GM21619 (cell line): ENCODE data around the gene AKR7A2.

ENCODE experiments used
- ATAC-seq: cut with Tn5 transposase; IDR thresholded peaks from one replicate; pipeline ENCODE4 v1.9.1; 2021; ENCODE audit not compliant: unreplicated experiment

Gene AKR7A2

GRCh38 chr1:19343617-19344350 is 31.8 kb upstream of the AKR7A2 start:
- ATAC-seq: no peak

GRCh38 chr1:19342894-19343616 is 31.1 kb upstream of the AKR7A2 start:
- no peak for ATAC-seq

DNA sequence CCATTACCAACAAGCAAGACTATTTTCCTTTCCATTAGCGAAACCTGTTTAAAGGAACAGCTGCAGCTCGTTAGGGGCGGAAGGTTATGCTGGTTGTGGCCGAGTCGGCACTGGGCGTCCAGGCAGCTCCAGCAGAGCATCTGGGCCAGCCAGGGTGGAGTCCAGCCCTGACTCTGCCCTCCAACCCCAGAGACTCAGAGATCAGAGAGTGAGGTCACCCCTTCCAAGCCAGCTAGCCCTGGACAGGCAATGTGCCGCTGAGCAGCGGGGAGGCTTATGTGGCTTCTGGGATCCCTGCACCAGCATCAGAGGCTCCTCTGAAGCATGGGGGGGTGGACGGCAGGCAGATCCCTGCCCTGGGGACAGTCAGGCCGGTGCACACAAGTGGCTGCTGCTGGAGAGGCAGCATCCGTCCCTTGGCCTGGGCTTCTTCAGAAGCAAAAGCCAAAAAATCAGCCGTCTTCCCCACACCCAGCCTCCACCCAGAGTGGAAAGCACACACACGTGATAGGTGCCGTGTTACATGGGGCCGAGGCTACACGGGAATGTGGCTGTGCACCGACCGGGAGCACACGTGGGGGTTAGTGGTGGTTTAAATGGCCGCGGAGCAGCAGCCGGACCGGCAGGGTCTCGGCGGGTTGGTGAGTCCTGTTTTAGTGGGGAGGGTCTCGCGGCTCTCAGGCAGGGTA is 30.3 kb upstream of the AKR7A2 start:
- ATAC-seq: no peak

DNA sequence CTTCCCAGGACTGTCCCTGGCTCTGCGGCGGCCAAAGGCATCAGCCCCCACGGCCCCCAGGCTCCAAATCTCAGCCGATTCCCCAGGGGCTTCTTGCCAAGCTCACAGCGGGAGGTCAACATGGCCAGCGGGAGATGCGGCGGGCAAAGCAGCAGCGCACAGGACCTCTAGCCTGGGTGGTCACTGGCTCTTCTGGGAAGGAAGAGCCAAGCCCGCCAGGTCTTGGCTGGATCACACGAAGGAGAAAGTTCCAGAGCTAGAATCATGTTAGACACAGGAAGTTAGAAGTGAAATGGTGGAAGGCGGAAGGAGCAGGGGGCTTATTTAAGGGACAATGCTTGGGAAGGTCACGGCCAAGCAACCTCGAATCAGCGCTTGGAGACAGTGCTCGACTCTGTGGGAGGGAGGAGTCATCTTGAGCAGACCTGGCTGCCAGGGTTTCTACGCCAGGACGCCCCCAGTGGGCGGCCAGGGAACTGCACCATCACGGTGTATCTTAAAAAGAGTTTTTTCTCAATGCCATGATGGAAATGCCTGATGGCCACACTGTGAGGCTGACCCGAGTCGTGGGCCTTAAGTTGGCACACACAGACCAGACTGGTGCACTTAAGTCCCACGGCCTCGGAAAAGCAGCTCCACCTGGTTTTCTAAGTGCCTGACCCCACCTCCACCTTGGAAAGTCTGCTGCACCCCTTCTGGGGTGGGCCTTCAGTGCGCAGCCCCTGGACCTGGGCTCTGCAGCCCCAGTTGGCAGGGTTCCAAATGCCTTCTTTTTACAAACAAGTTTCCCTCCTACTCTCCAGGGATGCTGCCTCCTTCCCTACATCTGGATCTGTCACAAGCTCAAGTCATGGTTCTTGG is 29.5 kb upstream of the AKR7A2 start:
- no peak for ATAC-seq

- no peak for ATAC-seq
These were observed 28.5 kb upstream of the AKR7A2 start for GRCh38 chr1:19340387-19340937.

DNA sequence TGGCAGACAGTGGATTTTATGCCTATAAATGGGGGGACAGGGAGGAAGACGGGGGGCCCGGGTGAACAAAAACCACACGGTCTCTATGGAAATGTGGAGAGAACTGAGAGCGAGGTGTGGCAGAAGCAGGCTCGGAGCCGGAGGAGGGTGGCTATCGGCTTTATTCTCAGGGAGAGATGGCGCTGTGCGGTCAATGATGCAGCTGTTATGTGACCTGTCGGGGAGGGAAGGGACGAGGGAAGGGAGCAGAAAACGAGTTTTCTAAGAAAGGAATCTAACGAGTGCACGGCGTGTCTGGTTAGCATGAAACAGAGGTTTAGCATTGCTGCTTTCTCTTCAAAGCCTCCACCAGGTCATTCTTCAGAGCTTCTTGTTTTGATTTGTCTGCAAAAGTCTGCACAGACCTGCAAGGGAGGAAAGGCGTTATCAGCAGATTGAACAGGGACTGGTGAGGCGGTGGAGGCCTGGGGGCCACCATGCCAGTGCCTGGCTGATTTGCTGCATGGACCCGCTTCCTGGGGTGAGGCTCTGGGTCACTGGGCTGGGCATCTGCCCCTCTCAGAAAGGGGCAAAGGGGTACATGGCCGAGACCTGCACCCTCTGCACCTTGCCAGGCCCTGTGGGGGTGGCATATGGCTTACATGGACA is 27.4 kb upstream of the AKR7A2 start:
- ATAC-seq: no peak

- ATAC-seq: no peak
These were observed 26.4 kb upstream of the AKR7A2 start for GRCh38 chr1:19338323-19338762.

DNA sequence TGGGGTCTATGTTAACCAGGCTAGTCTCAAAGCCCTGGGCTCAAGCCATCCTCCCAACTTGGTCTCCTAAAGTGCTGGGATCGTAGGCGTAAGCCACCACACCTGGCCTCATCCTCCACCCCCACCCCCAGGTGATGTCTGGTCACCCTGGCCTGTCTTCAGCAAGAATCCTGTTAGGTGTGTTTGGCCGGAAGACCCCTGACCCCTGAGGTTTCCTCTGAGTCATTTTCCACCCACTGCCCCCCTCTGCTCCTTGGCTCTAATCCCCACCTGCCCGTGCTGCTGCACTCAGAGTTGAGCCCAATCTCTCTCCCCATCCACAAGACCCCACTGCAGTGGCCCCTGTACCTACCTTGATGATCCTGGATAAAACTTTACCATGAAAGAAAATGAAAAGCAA is 25.3 kb upstream of the AKR7A2 start:
- ATAC-seq: no peak

- no peak for ATAC-seq
These were observed 24.6 kb upstream of the AKR7A2 start for GRCh38 chr1:19336543-19336942.

DNA sequence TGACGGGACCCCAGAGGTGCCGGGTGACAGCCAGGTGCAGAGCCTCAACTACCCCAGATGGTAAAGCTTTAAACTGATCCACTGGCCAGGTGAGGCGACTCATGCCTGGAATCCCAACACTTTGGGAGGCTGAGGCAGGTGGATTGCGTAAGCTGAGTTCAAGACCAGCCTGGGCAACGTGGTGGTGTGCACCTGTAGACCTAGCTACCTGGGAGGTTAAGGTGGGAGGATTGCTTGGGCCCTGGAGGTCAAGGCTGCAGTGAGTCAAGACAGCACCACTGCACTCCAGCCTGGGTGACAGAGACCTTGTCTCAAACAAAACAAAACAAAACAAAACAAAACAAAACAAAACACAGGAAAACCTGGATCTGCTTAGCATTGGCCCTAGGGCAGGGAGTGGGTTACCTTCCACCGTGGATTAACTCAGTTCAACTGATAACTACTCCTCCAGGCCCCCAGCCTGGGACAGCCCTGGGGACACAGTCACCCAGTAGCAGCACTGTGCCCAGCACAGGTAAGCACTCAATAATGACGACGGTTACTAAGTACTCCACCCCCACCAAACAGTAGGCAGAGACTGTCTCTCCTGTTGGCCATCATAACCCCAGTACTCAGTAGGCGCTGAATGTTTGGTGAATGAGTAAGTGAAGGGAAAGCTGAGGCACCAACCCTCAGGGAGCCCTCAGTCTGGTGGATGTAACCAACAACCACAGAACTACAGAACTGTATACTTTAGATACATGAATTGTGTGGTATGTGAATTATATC is 21.8 kb upstream of the AKR7A2 start:
- no peak for ATAC-seq

- ATAC-seq: no peak
These were observed 20.9 kb upstream of the AKR7A2 start for GRCh38 chr1:19332832-19333231.

- no peak for ATAC-seq
These were observed 19.4 kb upstream of the AKR7A2 start for GRCh38 chr1:19331262-19331878.

DNA sequence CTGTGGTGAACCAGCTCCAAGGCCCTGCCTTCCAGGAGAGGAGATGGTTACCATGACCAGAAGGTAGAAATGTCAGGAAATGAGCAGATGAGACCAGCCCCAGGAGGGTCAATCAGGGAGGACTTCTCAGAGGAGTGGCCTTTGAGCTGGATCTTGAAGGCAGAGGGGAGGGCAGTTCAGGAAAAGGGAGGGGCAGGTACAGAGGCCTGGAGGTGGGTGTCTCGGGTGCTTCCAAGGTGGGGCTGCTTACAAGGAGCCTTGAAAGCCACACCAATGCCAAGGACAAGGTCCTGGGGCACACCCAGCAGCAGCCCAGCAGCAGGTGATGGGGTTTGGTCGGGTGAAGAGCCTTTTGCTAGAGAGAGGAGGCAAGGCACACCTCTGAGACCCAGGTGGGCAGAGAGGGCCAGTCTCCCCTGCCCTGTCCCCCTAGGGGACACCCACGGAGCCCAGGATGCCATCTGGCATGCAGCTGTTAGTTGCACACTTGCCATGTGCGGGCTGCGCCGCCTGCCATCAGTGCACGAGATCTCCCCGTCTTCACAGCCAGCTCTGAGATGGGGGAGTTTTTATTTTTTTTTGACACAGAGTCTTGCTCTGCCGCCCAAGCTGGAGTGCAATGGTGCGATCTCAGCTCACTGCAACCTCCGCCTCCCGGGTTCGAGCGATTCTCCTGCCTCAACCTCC is 18.6 kb upstream of the AKR7A2 start:
- no peak for ATAC-seq

DNA sequence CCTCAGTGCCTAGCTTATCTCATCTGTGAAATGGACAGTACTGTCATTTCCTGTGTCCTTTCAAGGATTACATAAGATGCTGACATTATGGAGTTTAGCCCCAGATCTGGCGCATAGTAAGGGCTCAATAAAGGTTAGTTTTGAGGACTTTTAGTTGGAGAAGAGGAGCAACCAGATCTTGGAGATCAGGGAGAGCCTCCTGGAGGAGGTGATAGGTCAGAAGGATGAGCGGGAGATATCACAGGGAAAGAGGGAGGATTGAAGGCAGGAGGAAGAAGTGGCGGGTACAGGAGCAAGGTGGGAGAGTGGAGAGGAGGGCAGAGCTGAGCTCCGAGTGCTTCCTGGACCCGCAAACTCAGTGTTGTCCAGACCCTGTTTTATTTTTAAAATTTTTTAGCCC is 17.7 kb upstream of the AKR7A2 start:
- ATAC-seq: no peak

GRCh38 chr1:19329188-19329587 is 17.2 kb upstream of the AKR7A2 start:
- ATAC-seq: no peak

- ATAC-seq: no peak
These were observed 16.5 kb upstream of the AKR7A2 start for GRCh38 chr1:19328486-19328885.

GRCh38 chr1:19327736-19328135 is 15.8 kb upstream of the AKR7A2 start:
- ATAC-seq: no peak

DNA sequence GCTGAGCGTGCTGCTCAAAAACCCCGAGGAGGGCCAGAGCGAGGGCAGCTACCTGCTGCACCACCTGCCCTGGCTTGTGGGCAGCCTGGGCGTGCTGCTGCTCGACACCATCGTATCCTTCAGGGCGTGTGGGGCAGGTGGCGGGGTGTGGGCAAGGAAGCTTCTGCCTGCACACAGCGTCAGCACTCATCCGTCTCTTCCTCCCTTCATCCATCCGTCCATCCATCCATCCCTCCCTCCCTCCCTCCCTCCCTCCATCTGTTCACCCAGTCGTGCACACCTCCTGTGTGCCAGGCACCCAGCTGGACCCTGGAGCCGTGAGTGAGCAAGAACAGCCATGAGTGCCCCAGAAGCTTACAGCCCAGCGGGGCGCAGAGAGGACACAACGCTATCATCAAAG is 15.4 kb upstream of the AKR7A2 start:
- ATAC-seq: no peak

GRCh38 chr1:19326748-19327065 is 14.8 kb upstream of the AKR7A2 start:
- no peak for ATAC-seq
